PC-9 (cell line): ENCODE measurements around the gene ABLIM2. TPM values are rescaled to one million over a fixed set of nuclear protein-coding genes. Genes with fewer than 3 reads are reported as not detected.

Source experiments
- BruUV-seq: library from RNA; stranded (reverse); fragments of 400-500 nt; replicated peaks from 2 replicates; lab custom pipeline; 2021; lab: Mats Ljungman, UMichigan
- CTCF ChIA-PET: fragments of 300-600 bp; sonication (Branson Sonifier 250); formaldehyde crosslinking; loops from one replicate; lab custom pipeline; 2022; ENCODE audit warnings: antibody characterized with exemption; lab: Charles Lee
- POLR2A ChIA-PET: fragments of 300-600 bp; sonication (Branson Sonifier 250); formaldehyde crosslinking; loops from one replicate; lab custom pipeline; 2022; ENCODE audit warnings: antibody characterized with exemption; ENCODE audit not compliant: unreplicated experiment; lab: Charles Lee
- DNase-seq, 2 experiments: peaks; one replicate each; pipeline versions ENCODE4 v3.0.0 to v3.0.0-alpha.2; 2015 to 2022; ENCODE audit warnings: mixed read lengths in 1 of 2
- H2AFZ ChIP-seq: fragments of 200-600 bp; sonication (generic); 2 replicates; pipeline ENCODE4 v1.8.1; 2017; ENCODE audit warnings: antibody characterized with exemption
- H3F3A ChIP-seq: fragments of 200-600 bp; sonication (generic); 2 replicates; pipeline ENCODE4 v1.8.1; 2017; ENCODE audit warnings: antibody characterized with exemption, mild to moderate bottlenecking, low read depth; ENCODE audit not compliant: insufficient read depth
- H3K27ac ChIP-seq: fragments of 200-600 bp; sonication (generic); 2 replicates; pipeline ENCODE4 v1.6.1; 2016; ENCODE audit warnings: mixed run types
- H3K27me3 ChIP-seq: fragments of 200-600 bp; sonication (generic); 2 replicates; pipeline ENCODE4 v1.6.1; 2016; ENCODE audit warnings: low read depth, mixed run types; ENCODE audit not compliant: insufficient read depth
- H3K36me3 ChIP-seq: fragments of 200-600 bp; sonication (generic); 2 replicates; pipeline ENCODE4 v1.6.1; 2016; ENCODE audit warnings: low read depth, mixed run types
- H3K4me1 ChIP-seq: fragments of 200-600 bp; sonication (generic); replicated peaks from 2 replicates; pipeline ENCODE4 v1.6.1; 2016; ENCODE audit warnings: mixed run types; ENCODE audit not compliant: insufficient read depth
- H3K4me2 ChIP-seq: fragments of 200-600 bp; sonication (generic); 2 replicates; pipeline ENCODE4 v1.6.1; 2017; ENCODE audit warnings: mixed run types
- H3K4me3 ChIP-seq: fragments of 200-600 bp; sonication (generic); 2 replicates; pipeline ENCODE4 v1.6.1; 2016; ENCODE audit warnings: mixed run types
- H3K79me2 ChIP-seq: fragments of 200-600 bp; sonication (generic); 2 replicates; pipeline ENCODE4 v1.6.1; 2017; ENCODE audit warnings: low read depth, mixed run types
- H3K9me2 ChIP-seq: fragments of 200-600 bp; sonication (generic); 2 replicates; pipeline ENCODE4 v1.8.1; 2017; ENCODE audit warnings: mild to moderate bottlenecking; ENCODE audit not compliant: insufficient read depth
- H3K9me3 ChIP-seq: fragments of 200-600 bp; sonication (generic); 2 replicates; pipeline ENCODE4 v1.8.1; 2016; ENCODE audit warnings: low read depth; ENCODE audit not compliant: insufficient read depth
- H4K20me1 ChIP-seq: fragments of 200-600 bp; sonication (generic); 2 replicates; pipeline ENCODE4 v1.8.1; 2017; ENCODE audit not compliant: insufficient read depth
- CTCF ChIP-seq: fragments of 200-600 bp; sonication (generic); conservative IDR thresholded peaks from 2 replicates; pipeline ENCODE4 v1.6.1; 2017; ENCODE audit warnings: mixed run types, antibody characterized with exemption, mild to moderate bottlenecking, moderate library complexity
- EZH2 ChIP-seq: fragments of 200-600 bp; sonication (generic); IDR thresholded peaks from 2 replicates; pipeline ENCODE4 v1.8.0; 2017; ENCODE audit warnings: antibody characterized with exemption, low read depth
- intact Hi-C: fragments of 100-400 bp; cut with micrococcal nuclease; formaldehyde crosslinking; loops from one replicate; pipeline ENCODE4 v1.10.0; 2022; ENCODE audit not compliant: unreplicated experiment
- total RNA-seq: library from RNA; stranded (reverse); gene quantifications from 2 replicates; pipeline ENCODE4 v1.2.3, GENCODE V29; 2021

The ABLIM2 gene
- total RNA-seq, 1 experiment from 2014 or later = 1.6 TPM

GRCh38 chr4:8099981-8100464 lies 58.6 kb downstream of the ABLIM2 start:
- no peaks in the 10 kb centered on the region for H3K79me2 ChIP-seq
- POLR2A ChIA-PET = no interaction called here
- TF ChIP-seq CTCF (no peak), EZH2 (no peak)
- H3K4me1 ChIP-seq = no peaks in the 10 kb centered on the region
- no peaks in the 10 kb centered on the region for H3K36me3 ChIP-seq
- H3K4me2 ChIP-seq = no peak overlapping the region
- no peaks in the 10 kb centered on the region for H3K9me3 ChIP-seq
- no peaks in the 10 kb centered on the region for H4K20me1 ChIP-seq
- peaks cover 7% of the 10 kb centered on the region; the same call in 1 of the 2 replicates for H3K27me3 ChIP-seq
- no TSS peak for BruUV-seq
- intact Hi-C loops = no loop called here
- DNase-seq = no peak
- H3K27ac ChIP-seq = no peak overlapping the region
- H2AFZ ChIP-seq = no peak overlapping the region
- CTCF ChIA-PET = no interaction called here
- H3K4me3 ChIP-seq = no peak overlapping the region
- H3F3A ChIP-seq = no peaks in the 10 kb centered on the region
- no peaks in the 10 kb centered on the region for H3K9me2 ChIP-seq

GRCh38 chr4:8098506-8098905 lies 60.1 kb downstream of the ABLIM2 start:
- TF ChIP-seq CTCF = no peak
- no peak for TF ChIP-seq EZH2

GRCh38 chr4:8097721-8098345 lies 60.8 kb downstream of the ABLIM2 start:
- Histone ChIP-seq H3F3A (no peaks in the 10 kb centered on the region), H3K4me2 (no peak overlapping the region), H3K79me2 (no peaks in the 10 kb centered on the region), H3K36me3 (no peaks in the 10 kb centered on the region), H3K4me1 (no peaks in the 10 kb centered on the region), H2AFZ (no peak overlapping the region), H3K4me3 (no peak overlapping the region), H3K9me3 (peaks cover 9% of the 10 kb centered on the region; the same call in 1 of the 2 replicates), H3K9me2 (no peaks in the 10 kb centered on the region), H3K27ac (no peak overlapping the region), H3K27me3 (no peaks in the 10 kb centered on the region), H4K20me1 (no peaks in the 10 kb centered on the region)
- POLR2A ChIA-PET = no interaction called here
- CTCF ChIA-PET = no interaction called here
- TF ChIP-seq CTCF (no peak), EZH2 (no peak)
- intact Hi-C loops = no loop called here
- no TSS peak for BruUV-seq
- DNase-seq = no peak

More at GRCh38 chr4:8098506-8098905, 60.1 kb downstream of the ABLIM2 start:
- POLR2A ChIA-PET = no interaction called here
- Histone ChIP-seq H2AFZ (no peak overlapping the region), H3K9me2 (no peaks in the 10 kb centered on the region), H3K4me2 (no peak overlapping the region), H3K27me3 (no peaks in the 10 kb centered on the region), H3K4me1 (no peaks in the 10 kb centered on the region), H4K20me1 (no peaks in the 10 kb centered on the region), H3K79me2 (no peaks in the 10 kb centered on the region), H3K36me3 (no peaks in the 10 kb centered on the region), H3F3A (no peaks in the 10 kb centered on the region), H3K27ac (no peak overlapping the region), H3K4me3 (no peak overlapping the region), H3K9me3 (peaks cover 5% of the 10 kb centered on the region; the same call in 1 of the 2 replicates)
- no peak for DNase-seq
- no TSS peak for BruUV-seq
- intact Hi-C loops = no loop called here
- CTCF ChIA-PET = no interaction called here
